Large intestine (tissue), 3 donors: ENCODE measurements around the gene WDR91. TPM values are rescaled to one million over a fixed set of nuclear protein-coding genes. Genes with fewer than 3 reads are reported as not detected.
A peak's percentile ranks its signal among the peaks of the same experiment; 100 is the strongest.

ENCODE experiments used
- DNase-seq, 2 donors: peaks; one replicate each; pipeline versions ENCODE4 v3.0.0 to v3.0.0-alpha.2; 2013
- H3K27ac ChIP-seq: one replicate; pipeline ENCODE4 v1.5.1; 2013; ENCODE audit warnings: low read length
- H3K27me3 ChIP-seq: 2 replicates; pipeline ENCODE4 v1.6.1; 2013; ENCODE audit warnings: low read length; ENCODE audit not compliant: control insufficient read depth, insufficient read depth
- H3K36me3 ChIP-seq: 2 replicates; pipeline ENCODE4 v1.6.1; 2013; ENCODE audit warnings: low read length; ENCODE audit not compliant: control insufficient read depth, insufficient read depth
- H3K4me1 ChIP-seq: one replicate; pipeline ENCODE4 v1.6.1; 2013; ENCODE audit warnings: low read length; ENCODE audit not compliant: control insufficient read depth, insufficient read depth
- H3K4me3 ChIP-seq: one replicate; pipeline ENCODE4 v1.5.1; 2013; ENCODE audit warnings: low read length
- H3K9me3 ChIP-seq: one replicate; pipeline ENCODE4 v1.6.1; 2013; ENCODE audit warnings: mild to moderate bottlenecking, low read depth, low read length, moderate library complexity; ENCODE audit not compliant: control insufficient read depth
- WGBS: methylation state at CpG from one replicate; pipeline ENCODE4 v1.1.5; 2013; ENCODE audit warnings: low lambda C conversion rate; ENCODE audit not compliant: insufficient coverage; 5-methylcytosine and 5-hydroxymethylcytosine counted together
- polyA plus RNA-seq: library from polyadenylated mRNA; unstranded; fragments of 120-200 nt; gene quantifications from one replicate; pipeline ENCODE4 v1.2.1, GENCODE V29; 2013

WDR91 gene
- polyA plus RNA-seq, 1 donor: 5.7 TPM

DNA sequence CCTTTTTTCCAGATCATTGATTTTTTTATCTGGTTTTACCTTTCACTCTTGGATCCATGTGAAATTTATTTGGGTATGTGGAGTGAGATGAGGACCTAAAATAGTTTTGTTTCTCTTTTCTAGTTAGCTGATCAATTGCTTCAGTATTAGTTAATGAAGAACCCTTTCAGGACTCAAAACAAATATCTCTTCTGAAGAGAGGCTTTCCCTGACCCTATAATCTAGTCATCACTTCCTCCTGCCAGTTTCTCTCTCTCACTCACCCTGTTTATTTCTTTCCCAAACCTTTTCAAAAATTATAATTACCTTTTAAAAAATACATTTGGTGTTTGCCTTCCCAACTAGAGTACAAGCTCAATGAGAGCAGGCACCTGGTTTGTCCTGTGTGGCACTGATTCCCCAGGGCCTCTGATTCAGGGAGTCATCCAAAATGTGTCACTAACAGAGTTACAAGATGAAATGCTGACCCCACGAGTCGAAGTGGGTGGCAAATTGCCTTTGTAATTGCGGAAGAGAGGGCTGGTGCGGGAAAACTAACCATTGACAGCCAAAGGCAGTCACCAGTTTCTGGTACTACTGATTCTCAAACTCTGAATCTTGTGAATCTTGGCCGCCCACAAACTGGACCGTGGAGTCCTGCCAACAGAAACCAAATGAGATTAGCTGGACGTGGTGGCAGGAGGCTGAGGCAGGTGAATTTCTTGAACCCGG, 61.1 kb downstream of the WDR91 start:
- no peak for DNase-seq
- Histone ChIP-seq H3K27me3 (no peaks in the 10 kb centered on the region), H3K9me3 (no peaks in the 10 kb centered on the region), H3K27ac (no peak overlapping the region), H3K36me3 (no peaks in the 10 kb centered on the region), H3K4me3 (no peak overlapping the region), H3K4me1 (peaks cover 5% of the 10 kb centered on the region)
- no CpG with 5 or more reads among the region's 8 CpGs for WGBS

DNA sequence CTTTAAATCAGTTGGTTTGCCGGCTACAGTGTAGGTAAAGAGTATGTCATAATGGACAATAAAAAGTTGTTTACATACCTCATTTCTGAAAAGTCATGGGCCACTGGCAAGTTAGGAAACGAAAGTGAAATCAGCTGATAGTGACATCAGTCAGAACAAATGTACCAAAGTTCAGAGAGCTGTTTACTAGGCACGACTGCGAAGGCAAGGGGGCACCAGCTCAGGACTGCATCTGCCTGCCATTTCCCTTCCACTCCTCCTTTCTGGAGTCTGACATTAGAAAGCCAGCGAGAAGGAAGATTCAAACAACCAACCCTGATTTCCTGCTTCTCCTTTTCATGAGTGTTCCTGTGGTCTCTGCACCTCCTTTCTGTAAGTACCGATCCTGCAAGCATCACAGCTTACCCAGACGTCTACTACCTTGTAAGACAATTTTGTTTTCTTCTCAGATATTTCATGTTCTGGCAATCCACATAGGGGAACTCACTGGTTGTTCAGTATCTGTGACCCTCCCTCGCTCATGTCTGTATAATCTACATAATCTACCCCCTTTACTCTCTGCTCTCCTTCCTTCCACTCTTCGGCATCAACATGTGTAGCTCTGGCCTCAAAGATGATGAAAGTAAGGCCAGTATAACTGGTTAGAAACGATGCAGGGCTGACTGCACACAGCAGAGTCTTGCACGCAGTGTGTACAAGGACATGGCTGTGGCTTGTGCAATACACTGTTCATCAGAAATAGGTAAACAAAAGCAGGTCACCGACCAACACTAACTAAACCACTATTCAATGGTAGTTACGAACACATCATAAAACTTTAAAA, 63.2 kb downstream of the WDR91 start, which contains the start of gene TMEM140:
TMEM140 (plus strand) TSS at position 174 of the 823 bp plus-strand sequence. CDS start 16,370 bp downstream, outside the sequence.
- Histone ChIP-seq H3K27me3 (no peaks in the 10 kb centered on the region), H3K4me3 (peak within 1 kb of the TSS; percentile 40), H3K27ac (peak within 1 kb of the TSS; percentile 93), H3K36me3 (no peaks in the 10 kb centered on the region), H3K9me3 (no peaks in the 10 kb centered on the region), H3K4me1 (peaks cover 5% of the 10 kb centered on the region)
- 17% methylated on average over 3 of the region's 13 CpGs for WGBS
- peak; percentile 90 to 95 for DNase-seq

DNA sequence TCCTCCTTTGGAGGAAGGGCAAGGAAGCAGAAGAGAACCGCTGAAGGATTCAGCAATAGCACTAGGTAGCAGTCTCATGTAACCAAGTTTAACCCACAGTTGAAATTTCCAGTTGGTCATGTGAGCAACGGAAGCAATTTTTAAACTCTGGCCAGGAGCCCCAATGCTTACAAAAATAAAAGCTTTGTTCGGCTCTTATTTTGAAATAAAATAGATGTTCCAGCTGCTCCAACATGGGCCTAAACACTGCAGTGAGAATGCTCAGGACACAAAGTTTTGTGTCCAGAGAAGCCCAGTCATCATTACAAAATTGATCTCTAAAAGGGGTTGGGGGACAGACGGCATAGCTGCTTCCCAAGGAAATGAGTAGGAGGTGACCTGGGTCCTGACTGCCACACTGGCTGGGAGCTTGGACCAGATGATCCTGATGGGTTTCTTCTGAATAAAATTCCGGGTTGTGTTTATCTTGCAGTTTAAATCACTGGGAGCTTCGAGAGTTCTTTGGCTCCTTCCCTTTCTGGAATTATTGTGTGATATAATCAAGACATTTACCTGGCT, 63.9 kb downstream of the WDR91 start:
- peak in 1 of 2 donors; percentile 46 for DNase-seq
- WGBS: 17% methylated on average over 1 of the region's 6 CpGs
- H3K27ac ChIP-seq: peak overlapping the region; percentile 93
- H3K27me3 ChIP-seq: no peaks in the 10 kb centered on the region
- peaks cover 5% of the 10 kb centered on the region for H3K4me1 ChIP-seq
- no peaks in the 10 kb centered on the region for H3K36me3 ChIP-seq
- no peaks in the 10 kb centered on the region for H3K9me3 ChIP-seq
- peak overlapping the region; percentile 40 for H3K4me3 ChIP-seq

DNA sequence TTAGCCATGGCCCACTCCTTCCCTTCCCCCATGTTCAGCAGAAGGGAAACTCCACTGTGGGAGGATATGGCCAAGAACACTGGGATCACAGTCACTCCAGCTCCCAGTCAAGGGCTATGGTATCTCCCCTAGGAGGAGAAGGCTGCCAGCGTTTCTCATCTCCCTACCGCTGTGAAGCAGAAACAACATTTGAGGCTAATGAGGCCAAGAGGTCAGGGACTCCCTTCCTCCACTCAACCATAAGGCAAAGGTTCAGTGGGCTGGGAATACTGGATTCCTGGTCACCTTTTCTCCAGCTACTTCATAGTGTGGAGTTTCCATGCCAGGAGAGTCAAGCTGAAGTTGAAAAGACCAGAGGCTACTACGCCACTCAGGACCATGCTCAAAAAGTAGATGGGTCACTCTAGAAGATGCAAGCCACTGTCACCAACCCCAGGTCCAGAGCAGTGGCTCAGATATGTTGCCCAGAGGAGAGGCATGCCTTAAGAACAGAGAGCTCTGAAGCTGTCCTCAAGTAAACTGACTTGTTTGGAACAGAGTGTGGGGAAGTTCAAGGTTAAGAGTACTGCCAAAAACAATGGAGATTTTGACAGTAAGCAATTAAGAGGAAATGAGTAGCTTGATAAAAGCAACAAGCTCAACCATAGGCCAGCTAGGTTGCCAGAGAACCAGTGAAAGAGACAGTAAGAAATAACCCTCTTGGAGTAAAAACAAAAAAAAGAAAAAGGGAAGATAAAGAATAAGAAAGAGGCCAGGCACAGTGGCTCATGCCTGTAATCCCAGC, 67.2 kb downstream of the WDR91 start:
- H3K27ac ChIP-seq: no peak overlapping the region
- WGBS: no CpG with 5 or more reads among the region's 3 CpGs
- no peak for DNase-seq
- no peaks in the 10 kb centered on the region for H3K27me3 ChIP-seq
- H3K4me1 ChIP-seq: peaks cover 5% of the 10 kb centered on the region
- no peaks in the 10 kb centered on the region for H3K36me3 ChIP-seq
- no peaks in the 10 kb centered on the region for H3K9me3 ChIP-seq
- H3K4me3 ChIP-seq: no peak overlapping the region

Other genes with a start within 250 kb of the WDR91 start
- gene AGBL3, start 225.0 kb downstream of the WDR91 start, polyA plus RNA-seq: 4.4 TPM
- gene TMEM140, start 63.5 kb downstream of the WDR91 start, polyA plus RNA-seq: 20.6 TPM
- 33.4 TPM for gene CYREN, start 40.8 kb downstream of the WDR91 start, polyA plus RNA-seq
- gene STRA8, start 22.3 kb upstream of the WDR91 start, polyA plus RNA-seq: not detected